Activated CD8-positive, alpha-beta memory T cell treated with anti-CD3 and anti-CD28 coated beads, Interleukin-2, amount 50 U/mL, for 1 hour (primary cell): ENCODE results near the gene TRIM46.
"Not testable (repeated sequence)": the region's sequence is repeated elsewhere in the genome, so short reads cannot be mapped to it uniquely, and the experiment has no call there.

Source experiments
- DNase-seq: peaks from one replicate; pipeline ENCODE4 v3.0.0-alpha.2; 2020; ENCODE audit errors: extremely low read depth

Gene TRIM46

DNA sequence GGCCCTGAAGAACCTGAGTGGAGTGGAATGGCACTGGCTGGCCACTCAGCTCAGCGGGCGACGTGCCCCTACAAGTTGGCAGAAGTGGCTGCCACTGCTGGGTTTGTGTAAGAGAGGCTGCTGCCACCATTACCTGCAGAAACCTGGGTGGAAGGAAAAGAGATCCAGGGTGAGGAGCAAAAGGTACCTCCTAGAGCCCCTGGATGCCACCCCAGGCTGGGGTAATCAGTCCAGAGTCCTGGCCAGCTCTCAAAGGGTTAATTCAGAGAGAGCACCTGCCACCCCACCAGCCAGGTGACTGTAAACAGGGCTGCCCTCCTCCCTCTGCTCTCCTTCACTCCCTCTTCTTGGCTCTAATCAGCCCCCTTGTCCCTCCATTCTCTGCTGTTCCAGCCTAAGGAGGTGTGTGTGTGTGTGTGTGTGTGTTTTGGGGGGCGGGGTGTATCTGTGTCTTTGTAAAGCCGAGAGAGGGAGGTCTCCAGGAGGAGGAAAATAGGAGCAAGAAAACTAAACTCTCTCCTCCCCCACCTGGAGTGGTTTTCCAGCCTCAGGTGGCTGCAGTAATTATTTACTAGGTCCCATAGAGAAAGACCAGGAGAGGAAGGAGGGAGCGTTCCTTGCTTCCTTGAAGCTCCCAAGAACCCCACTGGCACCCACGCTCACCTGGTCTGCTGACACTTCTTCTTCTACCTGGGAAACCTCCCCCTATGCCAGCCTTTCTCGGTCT, 12.6 kb downstream of the TRIM46 start:
- DNase-seq = no peak

- DNase-seq = no peak
Observed at GRCh38 chr1:155186794-155187455, 13.3 kb downstream of the TRIM46 start.

DNA sequence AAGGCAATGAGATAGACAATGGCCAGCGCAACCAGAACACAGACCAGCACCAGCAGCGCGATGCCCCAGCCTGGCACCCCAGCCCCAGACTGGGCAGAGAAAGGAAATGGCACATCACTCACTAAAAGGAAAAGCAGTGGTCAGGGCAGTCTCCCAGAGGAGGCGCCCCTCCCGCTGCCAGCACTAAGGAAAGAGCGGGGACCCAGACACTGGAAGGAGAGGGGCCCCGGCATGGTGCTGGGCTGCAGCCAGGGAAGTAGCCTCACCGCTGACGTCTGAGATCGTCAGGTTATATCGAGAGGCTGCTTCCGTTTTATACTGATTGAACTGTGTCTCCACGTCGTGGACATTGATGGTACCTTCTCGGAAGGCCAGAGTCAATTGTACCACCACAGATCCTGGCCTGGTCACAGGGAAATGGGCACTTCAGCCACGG, 13.8 kb downstream of the TRIM46 start:
- no peak for DNase-seq

DNA sequence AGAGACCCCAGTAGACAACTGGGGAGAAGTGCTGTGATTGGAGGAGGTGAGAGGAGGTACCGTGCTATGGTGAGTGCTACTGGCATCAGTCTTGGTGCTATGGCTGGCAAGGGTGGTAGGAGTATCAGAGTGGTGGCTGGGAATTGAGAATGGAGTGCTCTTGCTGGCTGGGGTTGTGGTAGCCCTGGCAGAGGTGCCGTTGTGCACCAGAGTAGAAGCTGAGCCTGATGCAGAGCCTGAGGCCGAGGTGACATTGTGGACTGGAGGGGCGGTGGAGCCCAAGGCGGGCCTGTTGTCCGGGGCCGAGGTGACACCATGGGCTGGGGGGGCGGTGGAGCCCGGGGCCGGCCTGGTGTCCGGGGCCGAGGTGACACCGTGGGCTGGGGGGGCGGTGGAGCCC, 14.6 kb downstream of the TRIM46 start:
- DNase-seq = no peak

- DNase-seq = not testable (repeated sequence)
Observed at GRCh38 chr1:155189926-155190325, 16.3 kb downstream of the TRIM46 start.

- no peak for DNase-seq
Observed at GRCh38 chr1:155191904-155192303, 18.3 kb downstream of the TRIM46 start.

DNA sequence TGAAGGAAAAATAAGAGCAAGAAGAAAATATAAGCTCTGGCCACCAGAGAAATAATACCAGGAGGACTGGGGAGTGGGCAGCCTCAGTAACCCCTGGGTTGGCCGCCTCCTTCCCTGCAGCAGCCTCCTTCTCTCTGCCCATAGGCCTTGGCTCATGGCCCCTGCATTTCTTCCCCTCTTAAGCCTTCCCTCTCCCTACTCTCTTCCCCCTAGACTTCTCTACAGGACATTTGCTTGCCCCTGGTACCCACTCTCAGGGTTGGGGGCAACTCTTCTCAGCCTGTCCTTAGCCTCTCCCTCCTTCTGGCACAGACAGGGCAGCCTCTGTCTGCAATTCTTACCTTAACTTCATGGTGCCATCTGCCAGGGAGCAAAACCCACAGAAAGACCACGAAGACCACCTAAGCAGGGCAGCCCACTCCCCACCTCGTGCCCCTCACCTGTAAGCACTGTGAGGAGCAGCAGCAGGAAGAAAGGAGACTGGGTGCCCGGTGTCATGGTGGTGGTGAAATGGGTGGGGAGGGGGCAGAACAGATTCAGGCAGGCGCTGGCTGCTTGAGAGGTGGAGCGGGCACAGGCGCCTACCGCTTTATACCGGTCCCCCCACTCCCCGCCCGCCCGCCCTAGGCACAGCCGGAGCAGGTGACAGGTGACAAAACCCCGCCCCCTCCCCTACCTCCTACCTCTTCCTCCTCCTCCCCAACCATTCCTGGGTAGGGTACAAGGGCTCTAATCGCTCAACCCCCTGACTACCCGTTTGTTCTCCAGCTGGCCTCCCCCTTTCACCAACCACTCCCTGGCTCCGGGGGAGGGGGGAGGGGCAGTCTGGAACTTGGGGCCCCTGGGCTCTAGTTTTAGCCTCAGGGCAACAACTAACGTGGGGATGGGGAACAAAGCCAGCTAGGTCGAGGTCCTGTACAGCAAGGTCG, 19.0 kb downstream of the TRIM46 start:
- no peak for DNase-seq

GRCh38 chr1:155193275-155193990, 19.8 kb downstream of the TRIM46 start:
- DNase-seq = no peak

- DNase-seq = not testable (repeated sequence)
Observed at GRCh38 chr1:155193991-155194240, 20.3 kb downstream of the TRIM46 start.

GRCh38 chr1:155195201-155196102, 21.8 kb downstream of the TRIM46 start:
- no peak for DNase-seq

DNA sequence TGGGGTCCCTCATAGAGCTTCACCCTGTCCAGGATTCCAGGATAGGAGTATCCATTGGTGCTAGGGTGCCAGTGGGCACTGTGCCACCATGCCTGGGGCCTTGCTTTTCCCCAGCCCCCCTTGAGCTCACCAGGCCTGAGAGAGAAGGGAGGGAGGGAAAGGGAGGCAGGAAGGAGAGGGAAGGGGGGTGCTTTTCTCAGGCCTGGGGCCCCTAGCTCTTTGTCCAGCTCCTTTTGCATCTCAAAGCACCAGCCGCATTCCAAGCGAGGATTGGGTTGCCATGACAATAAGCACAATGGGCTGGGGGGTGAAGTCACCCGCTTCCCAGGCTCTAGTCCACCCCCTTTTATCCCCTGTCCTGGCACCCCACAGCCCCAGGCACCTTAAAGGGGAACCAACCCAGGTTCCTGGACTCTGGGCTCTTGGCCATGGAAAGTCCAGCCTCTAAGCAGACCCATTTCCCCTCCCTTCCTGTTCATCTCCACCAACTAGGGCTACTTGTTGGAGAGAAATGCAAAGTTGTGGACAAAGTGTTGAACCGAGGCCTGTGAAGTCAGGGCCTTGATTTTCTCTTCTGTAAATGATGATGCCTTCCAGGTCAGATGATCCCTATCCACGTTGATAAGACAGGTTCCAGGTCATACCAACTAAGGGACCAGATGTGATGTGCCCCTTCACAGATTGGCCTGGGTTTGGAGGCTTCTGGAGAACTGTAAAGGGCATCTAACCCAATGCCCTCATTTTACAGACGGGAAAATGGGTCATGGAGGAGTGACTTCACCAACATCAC, 22.6 kb downstream of the TRIM46 start:
- DNase-seq = no peak

DNA sequence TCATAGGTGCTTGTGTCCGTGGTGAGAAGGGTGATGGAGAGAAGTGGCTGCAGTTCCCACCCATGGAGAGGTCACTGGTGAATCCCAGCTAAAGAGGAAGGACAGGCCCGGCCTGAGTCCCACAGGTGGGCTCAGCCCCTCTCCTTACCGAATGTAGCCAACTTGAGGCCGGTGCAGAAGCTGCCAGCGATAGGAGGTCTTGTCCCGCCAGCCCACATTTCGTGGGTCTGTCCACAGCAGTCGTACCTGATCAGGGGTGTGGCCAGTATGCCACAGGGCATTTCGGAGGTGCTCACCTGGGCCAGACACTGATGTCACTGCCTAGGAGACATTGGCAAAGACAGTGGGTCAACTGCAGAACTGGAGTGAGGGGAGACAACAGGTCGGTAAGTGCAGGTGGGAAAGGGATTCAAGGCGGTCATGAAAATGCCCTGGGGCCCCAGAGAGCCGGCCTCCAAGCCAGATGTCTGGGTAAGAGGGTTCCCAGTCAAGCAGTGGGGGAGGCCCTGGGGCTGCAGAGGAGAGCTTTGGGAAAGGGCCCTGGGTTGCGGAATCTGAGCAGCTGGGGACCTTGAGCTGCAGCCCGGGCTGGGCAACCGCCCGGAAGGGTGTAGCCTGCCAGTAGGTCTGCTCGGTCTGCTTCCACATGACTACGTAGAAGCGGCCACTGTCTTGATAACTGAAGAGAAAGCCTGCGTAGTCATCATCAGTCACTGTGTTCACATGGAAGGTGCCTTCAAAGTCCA, 23.4 kb downstream of the TRIM46 start:
- no peak for DNase-seq

- DNase-seq = no peak
Observed at GRCh38 chr1:155197901-155198546, 24.4 kb downstream of the TRIM46 start.

DNA sequence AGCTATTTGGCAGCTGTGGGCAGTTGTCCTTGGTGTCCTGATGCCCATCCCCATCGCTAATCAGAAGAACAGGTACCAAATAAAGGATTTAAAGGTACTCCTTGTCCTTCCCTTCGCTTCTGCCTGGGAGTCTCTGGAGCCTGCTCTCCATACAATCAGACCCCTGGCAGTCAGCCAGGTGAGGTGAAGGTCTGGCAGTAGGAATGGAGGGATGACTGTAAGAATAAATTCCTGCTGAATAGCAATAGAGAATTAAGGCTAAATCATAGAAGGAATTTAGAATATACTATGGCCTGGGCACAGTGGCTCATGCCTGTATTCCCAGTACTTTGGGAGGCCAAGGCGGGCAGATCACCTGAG, 24.9 kb downstream of the TRIM46 start:
- no peak for DNase-seq

- DNase-seq = no peak
Observed at GRCh38 chr1:155199792-155200191, 26.1 kb downstream of the TRIM46 start.

DNA sequence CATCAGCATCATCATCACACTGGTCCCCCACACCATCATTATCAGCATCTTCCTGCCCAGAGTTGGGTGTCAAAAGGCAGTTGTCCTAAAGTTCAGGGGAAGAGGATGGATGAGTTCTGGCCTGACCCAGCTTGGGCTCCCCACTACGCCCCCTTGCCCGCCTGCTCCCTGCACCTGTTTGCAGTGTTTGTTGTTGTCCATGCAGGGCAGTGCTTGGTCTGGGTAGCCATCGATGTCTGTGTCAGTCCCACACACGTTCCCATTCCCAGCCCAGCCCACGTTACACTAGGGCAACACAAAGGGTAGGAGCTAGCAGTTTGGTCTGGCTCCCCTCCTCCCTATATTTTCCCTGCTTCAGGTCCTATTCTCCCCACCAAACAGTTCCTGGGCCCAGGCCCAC, 27.3 kb downstream of the TRIM46 start:
- no peak for DNase-seq

DNA sequence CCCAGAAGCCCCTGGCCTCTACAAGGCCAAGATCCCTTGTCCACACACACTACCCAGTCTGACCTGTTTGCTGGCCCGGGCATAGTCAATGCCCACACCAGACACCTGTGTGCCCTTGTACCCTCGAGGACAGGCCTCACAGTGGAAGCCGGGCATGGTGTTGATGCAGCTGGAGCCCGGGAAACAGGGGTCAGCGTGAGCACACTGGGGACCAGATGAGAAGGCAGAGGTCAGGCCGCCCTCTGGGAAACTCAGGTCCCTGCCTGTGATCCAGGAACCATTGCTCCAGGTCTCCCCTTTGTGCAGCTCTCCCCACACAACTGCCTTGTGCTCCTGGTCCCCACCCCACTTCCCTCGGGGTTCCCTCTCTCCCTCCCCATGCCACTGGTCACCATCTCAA, 28.5 kb downstream of the TRIM46 start:
- DNase-seq = no peak

GRCh38 chr1:155202731-155203515, 29.3 kb downstream of the TRIM46 start:
- DNase-seq = no peak
